Activated T-cell treated with anti-CD3 and anti-CD28 coated beads, Interleukin-2, amount 50 U/mL, for 24 hours (primary cell): ENCODE measurements around the gene MVP.

Experiments
- DNase-seq: peaks from one replicate; pipeline ENCODE4 v3.0.0-alpha.2; 2020
- H3K27ac Mint-ChIP-seq: 2 replicates; pipeline ENCODE4 v1.8.0; 2020; ENCODE audit warnings: mild to moderate bottlenecking, mixed read lengths
- H3K27me3 Mint-ChIP-seq: 2 replicates; pipeline ENCODE4 v1.8.0; 2020; ENCODE audit warnings: mixed read lengths
- H3K36me3 Mint-ChIP-seq: 2 replicates; pipeline ENCODE4 v1.8.0; 2020; ENCODE audit warnings: low read depth, mixed read lengths
- H3K4me1 Mint-ChIP-seq: 2 replicates; pipeline ENCODE4 v1.8.0; 2020; ENCODE audit warnings: low read depth, mixed read lengths
- H3K4me3 Mint-ChIP-seq: 2 replicates; pipeline ENCODE4 v1.8.0; 2020; ENCODE audit warnings: mild to moderate bottlenecking, moderate library complexity, mixed read lengths
- H3K9me3 Mint-ChIP-seq: 2 replicates; pipeline ENCODE4 v1.8.0; 2020; ENCODE audit warnings: mixed read lengths

The MVP gene

GRCh38 chr16:29835926-29836325, 15.7 kb downstream of the MVP start:
- Mint-ChIP-seq H3K27me3 (no peaks in the 10 kb centered on the region), H3K4me3 (no peak overlapping the region), H3K27ac (no peak overlapping the region), H3K9me3 (no peaks in the 10 kb centered on the region), H3K36me3 (peaks cover 84% of the 10 kb centered on the region), H3K4me1 (peaks cover 16% of the 10 kb centered on the region)
- no peak for DNase-seq

DNA sequence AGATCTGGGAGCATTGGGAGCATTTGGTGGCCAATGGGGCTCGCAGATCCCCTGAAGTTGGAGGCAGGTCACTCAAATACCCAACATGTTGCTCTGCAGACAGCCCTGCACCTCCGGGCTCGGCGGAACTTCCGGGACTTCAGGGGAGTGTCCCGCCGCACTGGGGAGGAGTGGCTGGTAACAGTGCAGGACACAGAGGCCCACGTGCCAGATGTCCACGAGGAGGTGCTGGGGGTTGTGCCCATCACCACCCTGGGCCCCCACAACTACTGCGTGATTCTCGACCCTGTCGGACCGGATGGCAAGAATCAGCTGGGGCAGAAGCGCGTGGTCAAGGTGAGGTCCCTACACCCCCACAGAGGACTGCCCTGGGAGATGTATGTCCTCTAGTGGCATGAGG, 16.4 kb downstream of the MVP start:
- Mint-ChIP-seq H3K36me3 (peaks cover 83% of the 10 kb centered on the region), H3K4me1 (peaks cover 12% of the 10 kb centered on the region), H3K27me3 (no peaks in the 10 kb centered on the region), H3K9me3 (no peaks in the 10 kb centered on the region), H3K4me3 (no peak overlapping the region), H3K27ac (peak overlapping the region; percentile 47)
- DNase-seq = no peak

DNA sequence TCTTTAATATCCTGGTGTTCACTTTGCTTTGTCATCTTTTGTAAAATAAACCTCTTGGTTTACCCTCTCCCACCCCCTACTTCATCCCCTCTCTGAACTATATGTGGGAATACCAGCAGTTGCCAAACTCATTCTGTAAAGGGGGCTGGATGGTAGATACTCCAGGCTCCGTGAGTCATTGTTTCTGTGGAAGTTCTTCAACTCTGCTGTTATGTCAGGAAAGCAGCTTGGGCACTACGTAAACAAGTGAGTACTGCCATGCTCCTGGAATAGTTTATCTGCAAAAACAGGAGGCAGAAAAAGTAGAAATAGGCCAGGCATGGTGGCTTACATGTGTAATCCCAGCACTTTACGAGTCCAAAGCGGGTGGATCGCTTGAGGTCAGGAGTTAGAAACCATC, 17.6 kb downstream of the MVP start:
- H3K4me3 Mint-ChIP-seq = no peak overlapping the region
- H3K4me1 Mint-ChIP-seq = peaks cover 12% of the 10 kb centered on the region
- DNase-seq = no peak
- H3K27me3 Mint-ChIP-seq = no peaks in the 10 kb centered on the region
- peak overlapping the region; percentile 26 for H3K27ac Mint-ChIP-seq
- H3K36me3 Mint-ChIP-seq = peaks cover 85% of the 10 kb centered on the region
- H3K9me3 Mint-ChIP-seq = no peaks in the 10 kb centered on the region

- no peaks in the 10 kb centered on the region for H3K9me3 Mint-ChIP-seq
- no peak for DNase-seq
- H3K4me3 Mint-ChIP-seq = no peak overlapping the region
- peaks cover 86% of the 10 kb centered on the region for H3K36me3 Mint-ChIP-seq
- peak overlapping the region; percentile 38 for H3K27ac Mint-ChIP-seq
- no peaks in the 10 kb centered on the region for H3K27me3 Mint-ChIP-seq
- peaks cover 2% of the 10 kb centered on the region for H3K4me1 Mint-ChIP-seq
Measured at GRCh38 chr16:29839822-29840221, 19.6 kb downstream of the MVP start.

DNA sequence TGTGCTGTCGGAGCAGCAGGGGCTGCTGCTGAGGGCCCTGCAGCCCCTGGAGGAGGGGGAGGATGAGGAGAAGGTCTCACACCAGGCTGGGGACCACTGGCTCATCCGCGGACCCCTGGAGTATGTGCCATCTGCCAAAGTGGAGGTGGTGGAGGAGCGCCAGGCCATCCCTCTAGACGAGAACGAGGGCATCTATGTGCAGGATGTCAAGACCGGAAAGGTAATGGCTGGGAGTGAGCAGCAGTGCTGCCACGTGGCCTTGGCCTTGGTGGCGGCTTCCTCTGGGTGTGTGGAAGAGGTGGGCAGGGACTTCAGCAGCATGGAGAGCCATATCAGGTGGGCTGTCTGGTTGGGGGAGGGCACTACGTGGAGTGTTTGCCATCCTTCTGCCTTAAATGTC, 20.0 kb downstream of the MVP start:
- peaks cover 85% of the 10 kb centered on the region for H3K36me3 Mint-ChIP-seq
- H3K27ac Mint-ChIP-seq = peak overlapping the region; percentile 38
- no peaks in the 10 kb centered on the region for H3K9me3 Mint-ChIP-seq
- H3K27me3 Mint-ChIP-seq = no peaks in the 10 kb centered on the region
- no peak for DNase-seq
- H3K4me1 Mint-ChIP-seq = peaks cover 2% of the 10 kb centered on the region
- no peak overlapping the region for H3K4me3 Mint-ChIP-seq

DNA sequence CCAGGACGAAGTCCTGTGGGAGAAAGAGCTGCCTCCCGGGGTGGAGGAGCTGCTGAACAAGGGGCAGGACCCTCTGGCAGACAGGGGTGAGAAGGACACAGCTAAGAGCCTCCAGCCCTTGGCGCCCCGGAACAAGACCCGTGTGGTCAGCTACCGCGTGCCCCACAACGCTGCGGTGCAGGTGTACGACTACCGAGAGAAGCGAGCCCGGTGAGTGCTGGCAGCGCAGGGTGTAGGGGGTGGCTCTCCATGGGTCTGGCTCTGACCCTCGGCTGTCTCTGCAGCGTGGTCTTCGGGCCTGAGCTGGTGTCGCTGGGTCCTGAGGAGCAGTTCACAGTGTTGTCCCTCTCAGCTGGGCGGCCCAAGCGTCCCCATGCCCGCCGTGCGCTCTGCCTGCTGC, 21.4 kb downstream of the MVP start:
- Mint-ChIP-seq H3K4me3 (no peak overlapping the region), H3K27me3 (no peaks in the 10 kb centered on the region), H3K9me3 (no peaks in the 10 kb centered on the region), H3K36me3 (peaks cover 85% of the 10 kb centered on the region), H3K27ac (no peak overlapping the region), H3K4me1 (no peaks in the 10 kb centered on the region)
- DNase-seq = no peak

GRCh38 chr16:29842732-29843346, 22.6 kb downstream of the MVP start:
- H3K27ac Mint-ChIP-seq = peak overlapping the region; percentile 66
- peaks cover 82% of the 10 kb centered on the region for H3K36me3 Mint-ChIP-seq
- H3K9me3 Mint-ChIP-seq = no peaks in the 10 kb centered on the region
- no peaks in the 10 kb centered on the region for H3K27me3 Mint-ChIP-seq
- no peak for DNase-seq
- H3K4me3 Mint-ChIP-seq = no peak overlapping the region
- no peaks in the 10 kb centered on the region for H3K4me1 Mint-ChIP-seq

DNA sequence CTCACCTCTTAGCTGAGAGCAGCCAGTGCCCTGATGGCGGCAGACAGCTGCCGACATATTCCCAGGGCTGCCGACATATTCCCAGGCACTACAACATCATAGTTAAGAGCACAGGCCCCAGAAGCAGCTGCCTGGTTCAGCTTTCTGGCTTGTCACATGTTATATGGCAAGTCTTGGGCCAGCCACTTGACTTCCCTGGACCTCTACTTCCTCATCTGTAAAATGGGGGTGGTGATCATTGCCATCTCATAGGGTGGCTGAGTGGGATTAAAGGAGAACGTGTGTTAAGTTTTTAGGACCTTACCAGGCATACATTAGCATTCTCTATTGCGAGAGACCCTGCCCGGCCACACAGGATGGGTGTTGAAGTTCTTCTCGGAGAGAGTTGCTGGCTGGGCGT, 23.7 kb downstream of the MVP start:
- no peak for DNase-seq
- Mint-ChIP-seq H3K4me1 (peaks cover 7% of the 10 kb centered on the region), H3K27me3 (no peaks in the 10 kb centered on the region), H3K9me3 (no peaks in the 10 kb centered on the region), H3K36me3 (peaks cover 86% of the 10 kb centered on the region), H3K4me3 (no peak overlapping the region), H3K27ac (peak overlapping the region; percentile 78)

GRCh38 chr16:29844575-29845331, 24.5 kb downstream of the MVP start:
- Mint-ChIP-seq H3K9me3 (no peaks in the 10 kb centered on the region), H3K4me1 (peaks cover 7% of the 10 kb centered on the region), H3K4me3 (no peak overlapping the region), H3K36me3 (peaks cover 80% of the 10 kb centered on the region), H3K27ac (no peak overlapping the region), H3K27me3 (no peaks in the 10 kb centered on the region)
- no peak for DNase-seq

- Mint-ChIP-seq H3K4me1 (peaks cover 7% of the 10 kb centered on the region), H3K4me3 (no peak overlapping the region), H3K27me3 (no peaks in the 10 kb centered on the region), H3K9me3 (no peaks in the 10 kb centered on the region), H3K36me3 (peaks cover 71% of the 10 kb centered on the region), H3K27ac (no peak overlapping the region)
- no peak for DNase-seq
Measured at GRCh38 chr16:29845656-29846055, 25.4 kb downstream of the MVP start.

GRCh38 chr16:29848420-29849297, 28.4 kb downstream of the MVP start:
- peaks cover 49% of the 10 kb centered on the region for H3K36me3 Mint-ChIP-seq
- no peaks in the 10 kb centered on the region for H3K9me3 Mint-ChIP-seq
- H3K4me1 Mint-ChIP-seq = peaks cover 7% of the 10 kb centered on the region
- peak overlapping the region; percentile 50 for H3K27ac Mint-ChIP-seq
- peak; percentile 88 for DNase-seq
- no peak overlapping the region for H3K4me3 Mint-ChIP-seq
- H3K27me3 Mint-ChIP-seq = no peaks in the 10 kb centered on the region

- H3K4me3 Mint-ChIP-seq = no peak overlapping the region
- no peak overlapping the region for H3K27ac Mint-ChIP-seq
- H3K4me1 Mint-ChIP-seq = peaks cover 7% of the 10 kb centered on the region
- DNase-seq = no peak
- peaks cover 40% of the 10 kb centered on the region for H3K36me3 Mint-ChIP-seq
- H3K27me3 Mint-ChIP-seq = no peaks in the 10 kb centered on the region
- H3K9me3 Mint-ChIP-seq = no peaks in the 10 kb centered on the region
Measured at GRCh38 chr16:29849505-29849904, 29.2 kb downstream of the MVP start.

DNA sequence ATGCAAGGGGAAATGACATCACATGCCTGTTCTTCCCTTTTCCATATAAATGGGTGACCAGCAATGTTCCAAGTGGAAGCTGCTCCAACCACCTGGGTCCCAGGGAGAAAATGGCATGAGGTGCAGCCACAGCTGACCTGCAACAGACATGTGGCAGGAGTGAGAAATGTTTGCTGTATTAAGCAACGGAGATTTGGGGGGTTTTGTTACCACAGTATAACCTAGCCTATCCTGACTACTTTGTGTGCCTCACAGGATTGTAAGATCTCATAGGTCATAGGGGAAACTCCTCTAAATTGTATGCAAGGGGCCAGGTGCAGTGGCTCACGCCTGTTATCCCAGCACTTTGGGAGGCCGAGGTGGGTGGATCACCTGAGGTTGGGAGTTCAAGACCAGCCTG, 30.7 kb downstream of the MVP start:
- Mint-ChIP-seq H3K27me3 (no peaks in the 10 kb centered on the region), H3K36me3 (peaks cover 26% of the 10 kb centered on the region), H3K4me1 (peaks cover 7% of the 10 kb centered on the region), H3K4me3 (no peak overlapping the region), H3K9me3 (no peaks in the 10 kb centered on the region), H3K27ac (peak overlapping the region; percentile 0)
- DNase-seq = no peak

- Mint-ChIP-seq H3K36me3 (peaks cover 18% of the 10 kb centered on the region), H3K4me1 (peaks cover 7% of the 10 kb centered on the region), H3K9me3 (no peaks in the 10 kb centered on the region), H3K27ac (no peak overlapping the region), H3K27me3 (no peaks in the 10 kb centered on the region), H3K4me3 (no peak overlapping the region)
- no peak for DNase-seq
Measured at GRCh38 chr16:29852654-29853053, 32.4 kb downstream of the MVP start.
